PFSK-1 (cell line): ENCODE data around the gene ADAMTSL1.

Experiments
- FOXP2 ChIP-seq: optimal IDR thresholded peaks from 2 replicates; pipeline ENCODE3; 2011; ENCODE audit warnings: borderline replicate concordance, control low read depth, inconsistent platforms; ENCODE audit not compliant: insufficient read depth; ENCODE audit errors: extremely low read length, extremely low read depth
- POLR2AphosphoS5 ChIP-seq: IDR thresholded peaks from 2 replicates; pipeline ENCODE4 v1.6.1; 2012; ENCODE audit warnings: low read depth, mild to moderate bottlenecking, control low read depth, low read length, moderate library complexity
- SIN3A ChIP-seq: IDR thresholded peaks from 2 replicates; pipeline ENCODE4 v1.6.1; 2012; ENCODE audit warnings: mild to moderate bottlenecking, low read length, moderate library complexity, borderline replicate concordance; ENCODE audit not compliant: insufficient read depth
- TAF1 ChIP-seq: IDR thresholded peaks from 2 replicates; pipeline ENCODE4 v1.6.1; 2012; ENCODE audit warnings: low read length, control low read depth, borderline replicate concordance; ENCODE audit not compliant: insufficient read depth
- TF ChIP-seq, protein P1 (sequence below), 2 experiments: IDR thresholded peaks; 2 replicates each; pipeline versions ENCODE4 v1.6.1 to v1.8.0; 2011 to 2012; ENCODE audit warnings: low read depth in 2 of 2, low read length in 2 of 2, control low read depth in 1 of 2, inconsistent platforms in 1 of 2, mild to moderate bottlenecking in 1 of 2, moderate library complexity in 1 of 2; ENCODE audit not compliant: insufficient read depth in 1 of 2

DNA sequence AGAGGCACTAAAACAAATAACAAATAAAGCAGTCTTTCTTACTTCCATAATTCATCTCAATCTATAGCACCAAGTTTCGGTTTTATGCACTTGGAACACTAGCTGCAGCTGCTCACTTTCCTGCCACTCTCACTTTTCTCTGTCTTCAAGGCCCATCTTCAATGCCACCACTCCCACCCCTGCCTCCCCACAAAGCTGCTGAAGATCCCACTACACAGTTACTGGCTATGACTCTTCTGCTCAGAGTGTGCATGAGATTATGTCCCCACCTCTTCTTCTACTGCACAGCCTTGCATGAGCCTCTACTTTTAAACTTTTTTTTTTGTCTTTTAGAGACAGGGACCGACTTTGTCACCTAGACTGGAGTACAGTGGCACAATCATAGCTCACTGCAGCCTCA is 481.7 kb downstream of the ADAMTSL1 start:
- TF ChIP-seq TAF1, result no peak
- TF ChIP-seq POLR2AphosphoS5, result no peak
- no peak for TF ChIP-seq SIN3A
- TF ChIP-seq FOXP2, result no peak
- TF ChIP-seq, protein P1, sequence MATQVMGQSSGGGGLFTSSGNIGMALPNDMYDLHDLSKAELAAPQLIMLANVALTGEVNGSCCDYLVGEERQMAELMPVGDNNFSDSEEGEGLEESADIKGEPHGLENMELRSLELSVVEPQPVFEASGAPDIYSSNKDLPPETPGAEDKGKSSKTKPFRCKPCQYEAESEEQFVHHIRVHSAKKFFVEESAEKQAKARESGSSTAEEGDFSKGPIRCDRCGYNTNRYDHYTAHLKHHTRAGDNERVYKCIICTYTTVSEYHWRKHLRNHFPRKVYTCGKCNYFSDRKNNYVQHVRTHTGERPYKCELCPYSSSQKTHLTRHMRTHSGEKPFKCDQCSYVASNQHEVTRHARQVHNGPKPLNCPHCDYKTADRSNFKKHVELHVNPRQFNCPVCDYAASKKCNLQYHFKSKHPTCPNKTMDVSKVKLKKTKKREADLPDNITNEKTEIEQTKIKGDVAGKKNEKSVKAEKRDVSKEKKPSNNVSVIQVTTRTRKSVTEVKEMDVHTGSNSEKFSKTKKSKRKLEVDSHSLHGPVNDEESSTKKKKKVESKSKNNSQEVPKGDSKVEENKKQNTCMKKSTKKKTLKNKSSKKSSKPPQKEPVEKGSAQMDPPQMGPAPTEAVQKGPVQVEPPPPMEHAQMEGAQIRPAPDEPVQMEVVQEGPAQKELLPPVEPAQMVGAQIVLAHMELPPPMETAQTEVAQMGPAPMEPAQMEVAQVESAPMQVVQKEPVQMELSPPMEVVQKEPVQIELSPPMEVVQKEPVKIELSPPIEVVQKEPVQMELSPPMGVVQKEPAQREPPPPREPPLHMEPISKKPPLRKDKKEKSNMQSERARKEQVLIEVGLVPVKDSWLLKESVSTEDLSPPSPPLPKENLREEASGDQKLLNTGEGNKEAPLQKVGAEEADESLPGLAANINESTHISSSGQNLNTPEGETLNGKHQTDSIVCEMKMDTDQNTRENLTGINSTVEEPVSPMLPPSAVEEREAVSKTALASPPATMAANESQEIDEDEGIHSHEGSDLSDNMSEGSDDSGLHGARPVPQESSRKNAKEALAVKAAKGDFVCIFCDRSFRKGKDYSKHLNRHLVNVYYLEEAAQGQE (IDR thresholded peaks at IDR 0.05; ENCODE audit: insufficient read depth in 1 of 2, low read depth in 2 of 2, low read length in 2 of 2), result no peak
